Skeletal muscle cell (primary cell): Measurements from ENCODE around the gene KDELR3.

ENCODE experiments used
- DNase-seq: peaks from one replicate; pipeline ENCODE4 v3.0.0-alpha.2; 2010; ENCODE audit warnings: low read depth
- H3K4me3 ChIP-seq: 2 replicates; pipeline ENCODE4 v1.5.1; 2011; ENCODE audit warnings: low read depth, mild to moderate bottlenecking, control low read depth, low read length, moderate library complexity

Gene KDELR3

GRCh38 chr22:38501797-38502672 is 34.1 kb downstream of the KDELR3 start:
- DNase-seq, result no peak
- H3K4me3 ChIP-seq, result no peak overlapping the region

- DNase-seq, result no peak
- peak overlapping the region; percentile 85 for H3K4me3 ChIP-seq
These were observed 35.1 kb downstream of the KDELR3 start for GRCh38 chr22:38503021-38503420.

GRCh38 chr22:38504731-38505540 is 37.0 kb downstream of the KDELR3 start:
- DNase-seq, result no peak

GRCh38 chr22:38505541-38506117 is 37.7 kb downstream of the KDELR3 start:
- peak overlapping the region; percentile 85 for H3K4me3 ChIP-seq
- DNase-seq, result no peak

More at GRCh38 chr22:38504731-38505540, 37.0 kb downstream of the KDELR3 start:
- H3K4me3 ChIP-seq, result peak overlapping the region; percentile 85

GRCh38 chr22:38506118-38506962 is 38.4 kb downstream of the KDELR3 start, which contains the start of gene DDX17:
DDX17 (minus strand) TSS chr22:38506311.
- peak within 1 kb of the TSS; percentile 85 for H3K4me3 ChIP-seq
- DNase-seq, result peak; percentile 79

- no peak overlapping the region for H3K4me3 ChIP-seq
- DNase-seq, result no peak
These were observed 42.6 kb downstream of the KDELR3 start for GRCh38 chr22:38510416-38510970.

GRCh38 chr22:38513063-38513462 is 45.2 kb downstream of the KDELR3 start:
- DNase-seq, result no peak
- H3K4me3 ChIP-seq, result no peak overlapping the region

GRCh38 chr22:38518620-38519019 is 50.7 kb downstream of the KDELR3 start:
- no peak overlapping the region for H3K4me3 ChIP-seq
- DNase-seq, result no peak

GRCh38 chr22:38519453-38520250 is 51.8 kb downstream of the KDELR3 start:
- H3K4me3 ChIP-seq, result no peak overlapping the region
- DNase-seq, result no peak

- no peak for DNase-seq
- no peak overlapping the region for H3K4me3 ChIP-seq
These were observed 55.1 kb downstream of the KDELR3 start for GRCh38 chr22:38523029-38523428.

- no peak overlapping the region for H3K4me3 ChIP-seq
- no peak for DNase-seq
These were observed 55.6 kb downstream of the KDELR3 start for GRCh38 chr22:38523479-38523878.

- no peak overlapping the region for H3K4me3 ChIP-seq
- no peak for DNase-seq
These were observed 56.5 kb downstream of the KDELR3 start for GRCh38 chr22:38524429-38524828.

- DNase-seq, result no peak
- no peak overlapping the region for H3K4me3 ChIP-seq
These were observed 63.5 kb downstream of the KDELR3 start for GRCh38 chr22:38531251-38531938.
